Stimulated activated naive CD4-positive, alpha-beta T cell (primary cell): ENCODE measurements around the gene LRRFIP2.
"Not testable (repeated sequence)": the region's sequence is repeated elsewhere in the genome, so short reads cannot be mapped to it uniquely, and the experiment has no call there.

Experiments
- DNase-seq, 6 experiments: peaks; one replicate each; lab custom pipeline; 2025; lab: John Stamatoyannopoulos, UW

Gene LRRFIP2

GRCh38 chr3:37183976-37184375, 9.6 kb upstream of the LRRFIP2 start:
- no peak for DNase-seq

- DNase-seq, result no peak
These were observed 9.0 kb upstream of the LRRFIP2 start for GRCh38 chr3:37183375-37183831.

GRCh38 chr3:37182816-37183215, 8.4 kb upstream of the LRRFIP2 start:
- no peak for DNase-seq

GRCh38 chr3:37181756-37182155, 7.4 kb upstream of the LRRFIP2 start:
- no peak for DNase-seq

GRCh38 chr3:37179144-37179967, 5.0 kb upstream of the LRRFIP2 start:
- DNase-seq, result no peak

GRCh38 chr3:37173806-37174205, 576 bp downstream of the LRRFIP2 start:
- no peak for DNase-seq

- no peak for DNase-seq
These were observed 3.2 kb downstream of the LRRFIP2 start for GRCh38 chr3:37171144-37171543.

GRCh38 chr3:37170513-37170912, 3.9 kb downstream of the LRRFIP2 start:
- no peak for DNase-seq

GRCh38 chr3:37170060-37170459, 4.3 kb downstream of the LRRFIP2 start:
- DNase-seq, result no peak

- DNase-seq, result no peak
These were observed 5.5 kb downstream of the LRRFIP2 start for GRCh38 chr3:37168896-37169295.

GRCh38 chr3:37163262-37164015, 10.9 kb downstream of the LRRFIP2 start:
- DNase-seq, result no peak

GRCh38 chr3:37162501-37163245, 11.7 kb downstream of the LRRFIP2 start:
- no peak for DNase-seq

- DNase-seq, result no peak
These were observed 13.0 kb downstream of the LRRFIP2 start for GRCh38 chr3:37161351-37161750.

- no peak for DNase-seq
These were observed 18.6 kb downstream of the LRRFIP2 start for GRCh38 chr3:37155782-37156181.

- no peak for DNase-seq
These were observed 19.6 kb downstream of the LRRFIP2 start for GRCh38 chr3:37154668-37155314.

- DNase-seq, result no peak
These were observed 23.8 kb downstream of the LRRFIP2 start for GRCh38 chr3:37150621-37151020.

- DNase-seq, result no peak
These were observed 25.1 kb downstream of the LRRFIP2 start for GRCh38 chr3:37149257-37149656.

- no peak for DNase-seq
These were observed 26.2 kb downstream of the LRRFIP2 start for GRCh38 chr3:37148208-37148607.

- no peak for DNase-seq
These were observed 26.7 kb downstream of the LRRFIP2 start for GRCh38 chr3:37147666-37148065.

- not testable (repeated sequence) for DNase-seq
These were observed 27.5 kb downstream of the LRRFIP2 start for GRCh38 chr3:37146927-37147326.

- DNase-seq, result no peak
These were observed 28.8 kb downstream of the LRRFIP2 start for GRCh38 chr3:37145611-37146010.

GRCh38 chr3:37144806-37145205, 29.6 kb downstream of the LRRFIP2 start:
- peak in 1 of 6 experiments; percentile 1 for DNase-seq
